GM12864 (cell line): ENCODE results near the gene VWA7.

Source experiments
- DNase-seq: peaks from one replicate; pipeline ENCODE4 v3.0.0-alpha.2; 2011; ENCODE audit warnings: low read depth
- H3K4me3 ChIP-seq: 2 replicates; pipeline ENCODE4 v1.5.1; 2011; ENCODE audit warnings: mild to moderate bottlenecking, low read depth, low read length, control low read depth
- CTCF ChIP-seq: IDR thresholded peaks from 2 replicates; pipeline ENCODE4 v1.5.1; 2011; ENCODE audit warnings: low read depth, mild to moderate bottlenecking, moderate library complexity, low read length, control low read depth, inconsistent platforms; ENCODE audit errors: missing control alignments

VWA7 gene

GRCh38 chr6:31778999-31779885, 2.1 kb upstream of the VWA7 start:
- H3K4me3 ChIP-seq: no peak overlapping the region
- no peak for DNase-seq
- TF ChIP-seq CTCF: no peak

- H3K4me3 ChIP-seq: no peak overlapping the region
- DNase-seq: no peak
- no peak for TF ChIP-seq CTCF
These were observed 1.1 kb upstream of the VWA7 start for GRCh38 chr6:31778193-31778592.

GRCh38 chr6:31777667-31778050, 531 bp upstream of the VWA7 start:
- no peak overlapping the region for H3K4me3 ChIP-seq
- TF ChIP-seq CTCF: no peak
- no peak for DNase-seq

GRCh38 chr6:31776485-31776988, 591 bp downstream of the VWA7 start:
- TF ChIP-seq CTCF: no peak
- no peak overlapping the region for H3K4me3 ChIP-seq
- no peak for DNase-seq

GRCh38 chr6:31775633-31776484, 1.3 kb downstream of the VWA7 start:
- TF ChIP-seq CTCF: no peak
- H3K4me3 ChIP-seq: no peak overlapping the region
- DNase-seq: no peak

- no peak for DNase-seq
- TF ChIP-seq CTCF: no peak
- H3K4me3 ChIP-seq: no peak overlapping the region
These were observed 1.9 kb downstream of the VWA7 start for GRCh38 chr6:31775184-31775583.
